GM12878 (cell line): ENCODE results near the gene LGALS3BP. TPM values are rescaled to one million over a fixed set of nuclear protein-coding genes. Genes with fewer than 3 reads are reported as not detected.

Source experiments
- ATAC-seq: fragments of 200-7000 bp; cut with Tn5 transposase; 3 replicates; pipeline ENCODE4 v1.9.1; 2020; ENCODE audit warnings: mild to moderate bottlenecking, moderate library complexity
- BruUV-seq: library from RNA; stranded (reverse); fragments of 400-500 nt; replicated peaks from 2 replicates; lab custom pipeline; 2021; lab: Mats Ljungman, UMichigan
- CTCF ChIA-PET: fragments of 300-600 bp; sonication (Branson Sonifier 250); formaldehyde crosslinking; extraction: SDS; loops from one replicate; lab custom pipeline; 2021; ENCODE audit warnings: inconsistent platforms; lab: Yijun Ruan, JAX
- POLR2A ChIA-PET: fragments of 350-600 bp; formaldehyde crosslinking; extraction: SDS; loops from one replicate; lab custom pipeline; 2021; ENCODE audit warnings: inconsistent platforms; lab: Charles Lee
- RAD21 ChIA-PET: fragments of 300-600 bp; sonication (Branson Sonifier 250); formaldehyde crosslinking; loops from one replicate; lab custom pipeline; 2023; ENCODE audit warnings: antibody characterized with exemption; ENCODE audit not compliant: unreplicated experiment; lab: Charles Lee
- SMC1A ChIA-PET: fragments of 300-600 bp; sonication (Branson Sonifier 250); formaldehyde crosslinking; loops from one replicate; lab custom pipeline; 2023; ENCODE audit not compliant: unreplicated experiment, uncharacterized antibody; lab: Charles Lee
- DNase-seq: peaks from one replicate; pipeline ENCODE4 v3.0.0-alpha.2; 2011; ENCODE audit warnings: low read depth, low spot score
- FAIRE-seq: peaks from 3 replicates; lab custom pipeline; 2011; peaks lifted over from hg19 to GRCh38; lab: Jason Lieb, UNC
- H2AFZ ChIP-seq: 2 replicates; pipeline ENCODE4 v1.6.0; 2011; ENCODE audit warnings: low read depth, low read length, control low read depth; ENCODE audit not compliant: control insufficient read depth
- H3K27ac ChIP-seq: 2 replicates; pipeline ENCODE4 v1.5.1; 2011; ENCODE audit warnings: control low read depth; ENCODE audit not compliant: control insufficient read depth, insufficient read depth
- H3K27me3 ChIP-seq, 2 experiments: replicated peaks in 1 of 2; 2 replicates each; pipeline versions ENCODE4 v1.6.0 to v1.6.1; 2011; ENCODE audit warnings: low read length in 1 of 2; ENCODE audit not compliant: control insufficient read depth in 2 of 2, insufficient read depth in 2 of 2
- H3K36me3 ChIP-seq, 2 experiments: 2 replicates each; pipeline ENCODE4 v1.5.1; 2011; ENCODE audit warnings: low read length in 1 of 2; ENCODE audit not compliant: control insufficient read depth in 2 of 2, insufficient read depth in 2 of 2
- H3K4me1 ChIP-seq: 2 replicates; pipeline ENCODE4 v1.6.1; 2011; ENCODE audit warnings: mild to moderate bottlenecking, low read length, moderate library complexity, mixed read lengths; ENCODE audit not compliant: control insufficient read depth, insufficient read depth
- H3K4me2 ChIP-seq: 2 replicates; pipeline ENCODE4 v1.6.0; 2011; ENCODE audit warnings: control low read depth; ENCODE audit not compliant: control insufficient read depth, insufficient read depth
- H3K4me3 ChIP-seq: fragments of 200-600 bp; sonication (generic); 2 replicates; pipeline ENCODE4 v1.5.1; 2016
- H3K79me2 ChIP-seq: 2 replicates; pipeline ENCODE4 v1.6.0; 2011; ENCODE audit warnings: low read length; ENCODE audit not compliant: control insufficient read depth, insufficient read depth
- H3K9ac ChIP-seq: 2 replicates; pipeline ENCODE4 v1.8.0; 2011; ENCODE audit warnings: low read length, control low read depth, mixed read lengths; ENCODE audit not compliant: control insufficient read depth, insufficient read depth
- H3K9me3 ChIP-seq: replicated peaks from 3 replicates; pipeline ENCODE4 v1.5.1; 2011; ENCODE audit warnings: mild to moderate bottlenecking, low read length; ENCODE audit not compliant: control insufficient read depth, insufficient read depth
- H4K20me1 ChIP-seq: 2 replicates; pipeline ENCODE4 v1.6.0; 2011; ENCODE audit not compliant: control insufficient read depth, insufficient read depth
- CHD1 ChIP-seq: IDR thresholded peaks from 2 replicates; pipeline ENCODE4 v1.6.1; 2012; ENCODE audit warnings: low read depth, low read length, improper control_type of control experiment
- DPF2 ChIP-seq: fragments of 450-650 bp; IDR thresholded peaks from 2 replicates; pipeline ENCODE4 v1.6.1; 2017; ENCODE audit warnings: mild to moderate bottlenecking
- EED ChIP-seq: sonication (generic); IDR thresholded peaks from 2 replicates; pipeline ENCODE4 v1.6.1; 2016; ENCODE audit warnings: antibody characterized with exemption, low read depth
- ESRRA ChIP-seq: IDR thresholded peaks from 2 replicates; pipeline ENCODE4 v1.6.1; 2012; ENCODE audit warnings: mild to moderate bottlenecking, low read length, improper control_type of control experiment
- GABPA ChIP-seq: IDR thresholded peaks from 2 replicates; pipeline ENCODE4 v1.6.1; 2014; ENCODE audit warnings: antibody characterized with exemption, low read depth, mild to moderate bottlenecking, inconsistent platforms
- JUND ChIP-seq: IDR thresholded peaks from 2 replicates; pipeline ENCODE4 v1.6.1; 2012; ENCODE audit warnings: low read depth, mild to moderate bottlenecking, low read length, improper control_type of control experiment, moderate library complexity
- MEF2B ChIP-seq: fragments of 450-650 bp; IDR thresholded peaks from 2 replicates; pipeline ENCODE4 v1.6.1; 2018; ENCODE audit warnings: mild to moderate bottlenecking, moderate library complexity; ENCODE audit not compliant: partially characterized antibody, poor library complexity, severe bottlenecking
- MTA2 ChIP-seq: fragments of 450-650 bp; IDR thresholded peaks from 2 replicates; pipeline ENCODE4 v1.6.1; 2016; ENCODE audit warnings: low read depth, mild to moderate bottlenecking, moderate library complexity
- MTA3 ChIP-seq: IDR thresholded peaks from 2 replicates; pipeline ENCODE4 v1.6.1; 2012; ENCODE audit warnings: low read length, inconsistent platforms, borderline replicate concordance
- NRF1 ChIP-seq: conservative IDR thresholded peaks from 2 replicates; pipeline ENCODE4 v1.6.1; 2011; ENCODE audit warnings: mild to moderate bottlenecking, low read depth, low read length, improper control_type of control experiment
- RCOR1 ChIP-seq: conservative IDR thresholded peaks from 2 replicates; pipeline ENCODE4 v1.6.1; 2012; ENCODE audit warnings: low read depth, low read length, improper control_type of control experiment
- RELB ChIP-seq: fragments of 450-650 bp; IDR thresholded peaks from 2 replicates; pipeline ENCODE4 v1.6.1; 2017; ENCODE audit warnings: low read depth, mild to moderate bottlenecking, moderate library complexity
- SIX5 ChIP-seq: IDR thresholded peaks from 2 replicates; pipeline ENCODE4 v1.6.1; 2011; ENCODE audit warnings: mild to moderate bottlenecking, low read depth, low read length, moderate library complexity; ENCODE audit not compliant: severe bottlenecking
- TARDBP ChIP-seq: IDR thresholded peaks from 2 replicates; pipeline ENCODE4 v1.6.1; 2016; ENCODE audit warnings: borderline replicate concordance
- USF1 ChIP-seq: IDR thresholded peaks from 2 replicates; pipeline ENCODE4 v1.6.1; 2011; ENCODE audit warnings: borderline replicate concordance, low read depth, mild to moderate bottlenecking, moderate library complexity, mixed read lengths, low read length; ENCODE audit not compliant: insufficient read depth; ENCODE audit errors: extremely low read length
- WRNIP1 ChIP-seq: IDR thresholded peaks from 2 replicates; pipeline ENCODE4 v1.6.1; 2011; ENCODE audit warnings: low read depth, low read length, improper control_type of control experiment, borderline replicate concordance
- ZBTB4 ChIP-seq: fragments of 450-650 bp; formaldehyde crosslinking; IDR thresholded peaks from 2 replicates; pipeline ENCODE4 v1.4.0; 2022; ENCODE audit warnings: mild to moderate bottlenecking, moderate library complexity
- ZNF622 ChIP-seq: fragments of 450-650 bp; IDR thresholded peaks from 2 replicates; pipeline ENCODE4 v1.6.1; 2017; ENCODE audit warnings: mild to moderate bottlenecking, inconsistent platforms
- ZSCAN29 ChIP-seq: fragments of 450-650 bp; IDR thresholded peaks from 2 replicates; pipeline ENCODE4 v1.6.1; 2017; ENCODE audit warnings: mild to moderate bottlenecking, moderate library complexity
- WGBS: methylation state at CpG from one replicate; pipeline ENCODE4 v1.1.6; 2016; ENCODE audit warnings: low lambda C conversion rate; ENCODE audit not compliant: insufficient replicate concordance, insufficient coverage; ENCODE audit errors: missing lambda C conversion rate; 5-methylcytosine and 5-hydroxymethylcytosine counted together
- in situ Hi-C: fragments of 300-500 bp; cut with MboI; formaldehyde crosslinking; loops from 9 replicates; pipeline ENCODE4 v1.14.3; 2018; ENCODE audit warnings: mixed read lengths
- intact Hi-C: fragments of 100-400 bp; cut with micrococcal nuclease; formaldehyde crosslinking; loops from one replicate; pipeline ENCODE4 v1.14.2; 2022; ENCODE audit not compliant: unreplicated experiment
- polyA plus RNA-seq, 11 experiments: library from polyadenylated mRNA; depleted of rRNA in 4 of 11; unstranded in 6 of 11; stranded (reverse) in 5 of 11; fragments of >200 nt; fragmentation: Nextera tagmentation in 4 of 11; fragmentation: Illumina TruSeq in 1 of 11; extraction: Ambion mirVana in 4 of 11; extraction: Trizol in 1 of 11; gene quantifications; 1 replicate in 1 of 11; 2 replicates in 10 of 11; pipeline versions ENCODE4 v1.2.1 to v1.2.3, GENCODE V29; 2011 to 2016; ENCODE audit warnings: inconsistent platforms in 2 of 11, missing spikeins in 2 of 11, low read depth in 1 of 11
- total RNA-seq, 4 experiments: library from RNA; depleted of rRNA in 3 of 4; stranded (reverse); fragments of >200 nt in 3 of 4; fragmentation: Illumina TruSeq in 1 of 4; extraction: Trizol in 1 of 4; gene quantifications; 2 replicates each; pipeline versions ENCODE4 v1.2.1 to v1.2.3, GENCODE V29; 2013 to 2021

LGALS3BP gene
- total and polyA plus RNA-seq, 10 of the 15 experiments (the other 5 are each of a cell fraction or from before 2014, with no cell fraction given) = 0.52 to 5.2 (median 1.9) TPM

- SMC1A ChIA-PET = interaction anchor here (2.5 kb wide), 1 partner anchor 16 kb away, joined by 10 read pairs; no protein-coding TSS in a partner anchor
- DNase-seq (no peak), FAIRE-seq (no peak), ATAC-seq (no peak)
- Histone ChIP-seq H3K9ac (no peak overlapping the region), H3K27ac (no peak overlapping the region), H3K4me2 (no peak overlapping the region), H3K4me3 (no peak overlapping the region), H4K20me1 (no peaks in the 10 kb centered on the region), H2AFZ (no peak overlapping the region), H3K9me3 (no peaks in the 10 kb centered on the region), H3K79me2 (no peaks in the 10 kb centered on the region), H3K4me1 (no peaks in the 10 kb centered on the region), H3K27me3 (peaks cover 22 to 24% of the 10 kb centered on the region in 2 experiments), H3K36me3 (no peaks in the 10 kb centered on the region)
- WGBS = 32% methylated on average over 27 of the region's 31 CpGs
- CTCF ChIA-PET = no interaction called here
- RAD21 ChIA-PET = no interaction called here
- intact Hi-C loops = no loop called here
- in situ Hi-C loops = no loop called here
- POLR2A ChIA-PET = interaction anchor here (0.7 kb wide), 1 partner anchor 664 kb away, joined by 3 read pairs; no protein-coding TSS in a partner anchor
- BruUV-seq = no TSS peak
- TF ChIP-seq TARDBP (no peak), RELB (no peak), WRNIP1 (no peak), SIX5 (no peak), RCOR1 (no peak), CHD1 (no peak), EED (no peak), ZNF622 (no peak), ZSCAN29 (no peak), JUND (no peak), ZBTB4 (CRISPR knock-in tag) (no peak), ESRRA (no peak), USF1 (no peak), DPF2 (no peak), NRF1 (no peak), GABPA (no peak), MTA3 (no peak), MEF2B (no peak), MTA2 (no peak)
Measured at GRCh38 chr17:79024901-79025737, 45.4 kb upstream of the LGALS3BP start.
